ENCODE results near the gene GSTO1.

Gene GSTO1

DNA sequence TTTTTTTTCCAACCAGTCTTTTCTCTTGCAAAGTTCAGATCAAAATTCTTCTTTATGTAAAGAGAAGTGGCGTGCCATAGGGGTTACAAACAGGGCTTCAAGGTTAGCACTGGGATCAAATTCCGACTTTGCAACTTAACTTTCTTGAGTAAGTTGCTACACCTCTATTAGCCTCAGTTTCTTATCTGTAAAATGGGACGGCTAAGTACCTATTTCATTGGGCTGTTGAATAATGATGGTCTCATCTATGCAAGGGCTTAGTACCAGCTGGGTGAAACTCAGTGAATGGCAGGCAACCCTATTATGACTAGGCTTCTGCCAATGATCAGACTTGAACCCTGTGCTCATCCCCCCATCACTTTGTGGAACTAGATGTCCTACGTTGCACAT lies 49.7 kb downstream of the GSTO1 start (continued):
- TF ChIP-seq ZFP41 (tag by site-specific recombination; IDR thresholded peaks at IDR 0.05; ENCODE audit: borderline replicate concordance) = no peak

DNA sequence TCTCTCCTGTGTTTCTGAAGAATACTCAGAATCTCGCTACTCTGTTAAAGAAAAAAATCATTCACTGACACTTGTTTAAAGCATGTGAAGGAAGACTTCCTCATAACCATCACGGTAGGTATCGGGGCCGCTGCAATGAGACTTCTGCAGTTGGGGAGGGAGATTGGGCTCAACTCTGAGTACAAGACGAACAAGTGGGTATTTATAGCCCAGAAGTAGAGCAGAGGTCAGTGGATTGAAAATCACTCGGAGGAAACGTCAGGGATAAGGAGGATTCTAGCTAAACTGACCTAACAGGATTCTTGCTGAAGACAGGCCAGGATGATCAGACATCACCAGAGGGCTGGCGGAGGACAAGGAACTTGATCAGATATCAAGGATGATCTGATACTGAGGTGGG lies 50.2 kb downstream of the GSTO1 start:
- Histone ChIP-seq H3K4me3 (ENCODE audit: low read depth, low read length) (no peak overlapping the region), H3K4me1 (ENCODE audit: control insufficient read depth, insufficient read depth, low read length) (no peaks in the 10 kb centered on the region), H3K36me3 (ENCODE audit: control insufficient read depth in 2 of 2, insufficient read depth in 1 of 2, low read length in 2 of 2) (no peaks in the 10 kb centered on the region), H3K9me3 (ENCODE audit: control insufficient read depth, insufficient read depth, low read depth, low read length) (no peaks in the 10 kb centered on the region), H3K27ac (ENCODE audit: extremely low read depth, low read depth, low read length) (no peak overlapping the region)
- CTCF ChIA-PET = interaction anchor here (0.6 to 7.2 kb wide), 15 partner anchors 9 to 318 kb away, joined by 3 to 152 read pairs (median 7); partner anchors contain the start of genes CFAP58 and ITPRIP
- TF ChIP-seq, protein P1, sequence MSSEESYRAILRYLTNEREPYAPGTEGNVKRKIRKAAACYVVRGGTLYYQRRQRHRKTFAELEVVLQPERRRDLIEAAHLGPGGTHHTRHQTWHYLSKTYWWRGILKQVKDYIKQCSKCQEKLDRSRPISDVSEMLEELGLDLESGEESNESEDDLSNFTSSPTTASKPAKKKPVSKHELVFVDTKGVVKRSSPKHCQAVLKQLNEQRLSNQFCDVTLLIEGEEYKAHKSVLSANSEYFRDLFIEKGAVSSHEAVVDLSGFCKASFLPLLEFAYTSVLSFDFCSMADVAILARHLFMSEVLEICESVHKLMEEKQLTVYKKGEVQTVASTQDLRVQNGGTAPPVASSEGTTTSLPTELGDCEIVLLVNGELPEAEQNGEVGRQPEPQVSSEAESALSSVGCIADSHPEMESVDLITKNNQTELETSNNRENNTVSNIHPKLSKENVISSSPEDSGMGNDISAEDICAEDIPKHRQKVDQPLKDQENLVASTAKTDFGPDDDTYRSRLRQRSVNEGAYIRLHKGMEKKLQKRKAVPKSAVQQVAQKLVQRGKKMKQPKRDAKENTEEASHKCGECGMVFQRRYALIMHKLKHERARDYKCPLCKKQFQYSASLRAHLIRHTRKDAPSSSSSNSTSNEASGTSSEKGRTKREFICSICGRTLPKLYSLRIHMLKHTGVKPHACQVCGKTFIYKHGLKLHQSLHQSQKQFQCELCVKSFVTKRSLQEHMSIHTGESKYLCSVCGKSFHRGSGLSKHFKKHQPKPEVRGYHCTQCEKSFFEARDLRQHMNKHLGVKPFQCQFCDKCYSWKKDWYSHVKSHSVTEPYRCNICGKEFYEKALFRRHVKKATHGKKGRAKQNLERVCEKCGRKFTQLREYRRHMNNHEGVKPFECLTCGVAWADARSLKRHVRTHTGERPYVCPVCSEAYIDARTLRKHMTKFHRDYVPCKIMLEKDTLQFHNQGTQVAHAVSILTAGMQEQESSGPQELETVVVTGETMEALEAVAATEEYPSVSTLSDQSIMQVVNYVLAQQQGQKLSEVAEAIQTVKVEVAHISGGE (tag by site-specific recombination; conservative IDR thresholded peaks at IDR 0.05; ENCODE audit: low read depth) = no peak
- TF ChIP-seq ZNF654 (tag by site-specific recombination; IDR thresholded peaks at IDR 0.05; ENCODE audit: low read depth) (no peak), KLF8 (tag by site-specific recombination; IDR thresholded peaks at IDR 0.05) (no peak), ZNF549 (tag by site-specific recombination; IDR thresholded peaks at IDR 0.05) (no peak), ZNF140 (tag by site-specific recombination; IDR thresholded peaks at IDR 0.05) (no peak), ZNF266 (tag by site-specific recombination; IDR thresholded peaks at IDR 0.05; ENCODE audit: low read depth) (no peak)
- TF ChIP-seq, protein P2, sequence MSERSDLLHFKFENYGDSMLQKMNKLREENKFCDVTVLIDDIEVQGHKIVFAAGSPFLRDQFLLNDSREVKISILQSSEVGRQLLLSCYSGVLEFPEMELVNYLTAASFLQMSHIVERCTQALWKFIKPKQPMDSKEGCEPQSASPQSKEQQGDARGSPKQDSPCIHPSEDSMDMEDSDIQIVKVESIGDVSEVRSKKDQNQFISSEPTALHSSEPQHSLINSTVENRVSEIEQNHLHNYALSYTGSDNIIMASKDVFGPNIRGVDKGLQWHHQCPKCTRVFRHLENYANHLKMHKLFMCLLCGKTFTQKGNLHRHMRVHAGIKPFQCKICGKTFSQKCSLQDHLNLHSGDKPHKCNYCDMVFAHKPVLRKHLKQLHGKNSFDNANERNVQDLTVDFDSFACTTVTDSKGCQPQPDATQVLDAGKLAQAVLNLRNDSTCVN (tag by site-specific recombination; optimal IDR thresholded peaks at IDR 0.05) = no peak
- POLR2A ChIA-PET = interaction anchor here (0.8 to 2.0 kb wide), 2 partner anchors 29 to 33 kb away, joined by 4 to 8 read pairs; partner anchors contain the start of gene ITPRIP

DNA sequence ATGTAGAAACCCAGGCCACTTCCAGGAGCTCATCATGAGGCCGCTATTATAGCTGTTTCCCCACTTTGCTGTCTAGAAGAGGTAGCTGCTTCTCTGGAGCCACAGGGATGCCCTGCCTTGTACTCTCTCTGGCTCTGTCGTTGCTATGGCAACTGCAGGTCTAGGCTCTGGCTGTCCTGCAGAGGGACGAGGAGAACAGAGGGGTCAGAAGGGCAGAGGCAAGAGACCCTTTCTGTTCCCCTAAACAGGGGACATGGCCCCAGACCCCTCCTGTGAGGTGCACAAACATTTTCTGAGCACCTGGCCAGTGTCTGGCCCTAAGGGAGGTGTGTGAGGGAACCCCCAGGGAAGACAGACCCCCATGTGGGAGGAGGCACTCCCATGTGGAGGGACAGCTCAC lies 52.2 kb downstream of the GSTO1 start:
- CTCF ChIA-PET = interaction anchor here (0.7 to 7.2 kb wide), 10 partner anchors 7 to 416 kb away, joined by 3 to 152 read pairs (median 11); partner anchors contain the start of gene CFAP58
- Histone ChIP-seq H3K36me3 (ENCODE audit: control insufficient read depth in 2 of 2, insufficient read depth in 1 of 2, low read length in 2 of 2) (peaks cover 0 to 7% of the 10 kb centered on the region in 2 experiments; a peak in 1 of 3 replicates), H3K27ac (ENCODE audit: extremely low read depth, low read depth, low read length) (no peak overlapping the region), H3K9me3 (ENCODE audit: control insufficient read depth, insufficient read depth, low read depth, low read length) (no peaks in the 10 kb centered on the region), H3K4me3 (ENCODE audit: low read depth, low read length) (no peak overlapping the region), H3K4me1 (ENCODE audit: control insufficient read depth, insufficient read depth, low read length) (no peaks in the 10 kb centered on the region)
- TF ChIP-seq ZNF248 (tag by site-specific recombination; IDR thresholded peaks at IDR 0.05) (no peak), ZNF473 (tag by site-specific recombination; IDR thresholded peaks at IDR 0.05) (no peak)
- TF ChIP-seq, protein P3, sequence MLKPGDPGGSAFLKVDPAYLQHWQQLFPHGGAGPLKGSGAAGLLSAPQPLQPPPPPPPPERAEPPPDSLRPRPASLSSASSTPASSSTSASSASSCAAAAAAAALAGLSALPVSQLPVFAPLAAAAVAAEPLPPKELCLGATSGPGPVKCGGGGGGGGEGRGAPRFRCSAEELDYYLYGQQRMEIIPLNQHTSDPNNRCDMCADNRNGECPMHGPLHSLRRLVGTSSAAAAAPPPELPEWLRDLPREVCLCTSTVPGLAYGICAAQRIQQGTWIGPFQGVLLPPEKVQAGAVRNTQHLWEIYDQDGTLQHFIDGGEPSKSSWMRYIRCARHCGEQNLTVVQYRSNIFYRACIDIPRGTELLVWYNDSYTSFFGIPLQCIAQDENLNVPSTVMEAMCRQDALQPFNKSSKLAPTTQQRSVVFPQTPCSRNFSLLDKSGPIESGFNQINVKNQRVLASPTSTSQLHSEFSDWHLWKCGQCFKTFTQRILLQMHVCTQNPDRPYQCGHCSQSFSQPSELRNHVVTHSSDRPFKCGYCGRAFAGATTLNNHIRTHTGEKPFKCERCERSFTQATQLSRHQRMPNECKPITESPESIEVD (tag by site-specific recombination; IDR thresholded peaks at IDR 0.05) = no peak
- POLR2A ChIA-PET = interaction anchor here (0.6 kb wide), 1 partner anchor 961 kb away, joined by 3 read pairs; no protein-coding TSS in a partner anchor
